Endothelial cell of umbilical vein (primary cell): ENCODE measurements around the gene RNF40. TPM values are rescaled to one million over a fixed set of nuclear protein-coding genes. Genes with fewer than 3 reads are reported as not detected.

Source experiments
- BruUV-seq: library from RNA; stranded (reverse); fragments of 400-500 nt; replicated peaks from 2 replicates; lab custom pipeline; 2021; lab: Mats Ljungman, UMichigan
- CTCF ChIA-PET: fragments of 300-600, 350-600 bp; sonication (Branson Sonifier 250); formaldehyde crosslinking; loops from one replicate; lab custom pipeline; 2021; ENCODE audit warnings: antibody characterized with exemption, inconsistent platforms; lab: Charles Lee
- POLR2A ChIA-PET: fragments of 300-600, 350-600 bp; sonication (Branson Sonifier 250); formaldehyde crosslinking; loops from one replicate; lab custom pipeline; 2021; ENCODE audit warnings: antibody characterized with exemption, inconsistent platforms; lab: Charles Lee
- DNase-seq: peaks from one replicate; pipeline ENCODE4 v3.0.0-alpha.2; 2011; ENCODE audit warnings: low read depth, low spot score
- FAIRE-seq: peaks from 2 replicates; lab custom pipeline; 2011; peaks lifted over from hg19 to GRCh38; lab: Jason Lieb, UNC
- H2AFZ ChIP-seq: 2 replicates; pipeline ENCODE4 v1.6.0; 2012; ENCODE audit warnings: low read depth, low read length, control low read depth, inconsistent platforms
- H3K27ac ChIP-seq: 2 replicates; pipeline ENCODE4 v1.5.1; 2011; ENCODE audit warnings: low read depth, mild to moderate bottlenecking, control low read depth, low read length, moderate library complexity; ENCODE audit not compliant: insufficient read depth
- H3K27me3 ChIP-seq, 2 experiments: 2 replicates each; pipeline versions ENCODE4 v1.6.0 to v1.6.1; 2011; ENCODE audit warnings: low read length in 2 of 2, mixed read lengths in 1 of 2; ENCODE audit not compliant: control insufficient read depth in 2 of 2, insufficient read depth in 2 of 2
- H3K36me3 ChIP-seq, 2 experiments: 2 replicates in 1 of 2; 3 replicates in 1 of 2; pipeline ENCODE4 v1.5.1; 2011; ENCODE audit warnings: low read length in 2 of 2, mild to moderate bottlenecking in 1 of 2, moderate library complexity in 1 of 2; ENCODE audit not compliant: control insufficient read depth in 2 of 2, insufficient read depth in 2 of 2; ENCODE audit errors: extremely low read depth in 1 of 2
- H3K4me1 ChIP-seq: 3 replicates; pipeline ENCODE4 v1.5.1; 2011; ENCODE audit warnings: mild to moderate bottlenecking, low read length; ENCODE audit not compliant: control insufficient read depth, insufficient read depth; ENCODE audit errors: extremely low read depth
- H3K4me2 ChIP-seq: 2 replicates; pipeline ENCODE4 v1.6.1; 2011; ENCODE audit warnings: low read length, control low read depth, mixed read lengths; ENCODE audit not compliant: insufficient read depth
- H3K4me3 ChIP-seq, 3 experiments: fragments of 200-600 bp in 1 of 3; sonication (generic), shearing (Covaris generic) in 1 of 3; replicated peaks in 1 of 3; 2 replicates each; pipeline ENCODE4 v1.5.1; 2011 to 2016; ENCODE audit warnings: control low read depth in 3 of 3, low read length in 3 of 3, mild to moderate bottlenecking in 2 of 3, inconsistent platforms in 1 of 3, low read depth in 1 of 3, moderate library complexity in 1 of 3; ENCODE audit not compliant: insufficient read depth in 1 of 3
- H3K79me2 ChIP-seq: 2 replicates; pipeline ENCODE4 v1.6.0; 2012; ENCODE audit warnings: low read length, inconsistent platforms; ENCODE audit not compliant: control insufficient read depth, insufficient read depth
- H3K9ac ChIP-seq: replicated peaks from 2 replicates; pipeline ENCODE3; 2011; ENCODE audit warnings: low read length, control low read depth; ENCODE audit not compliant: insufficient read depth; ENCODE audit errors: extremely low read depth
- H3K9me1 ChIP-seq: replicated peaks from 3 replicates; pipeline ENCODE4 v1.6.0; 2011; ENCODE audit warnings: mild to moderate bottlenecking, low read length; ENCODE audit not compliant: control insufficient read depth, insufficient read depth; ENCODE audit errors: extremely low read depth
- H3K9me3 ChIP-seq: replicated peaks from 2 replicates; pipeline ENCODE4 v1.5.1; 2012; ENCODE audit warnings: low read length, inconsistent platforms; ENCODE audit not compliant: control insufficient read depth, insufficient read depth
- H4K20me1 ChIP-seq: replicated peaks from 2 replicates; pipeline ENCODE3; 2011; ENCODE audit warnings: mild to moderate bottlenecking, low read length; ENCODE audit not compliant: control insufficient read depth, insufficient read depth; ENCODE audit errors: extremely low read depth
- FOS ChIP-seq: IDR thresholded peaks from 2 replicates; pipeline ENCODE4 v1.6.1; 2011; ENCODE audit warnings: mild to moderate bottlenecking, low read length, moderate library complexity, borderline replicate concordance; ENCODE audit not compliant: insufficient read depth
- GATA2 ChIP-seq: IDR thresholded peaks from 2 replicates; pipeline ENCODE4 v1.7.0; 2011; ENCODE audit warnings: low read depth, mild to moderate bottlenecking, moderate library complexity, mixed read lengths, low read length; ENCODE audit not compliant: insufficient read length, insufficient read depth
- MYC ChIP-seq: IDR thresholded peaks from one replicate; pipeline ENCODE4 v1.6.1; 2011; ENCODE audit warnings: mild to moderate bottlenecking, low read depth, low read length
- POLR2A ChIP-seq: IDR thresholded peaks from 2 replicates; pipeline ENCODE4 v1.6.1; 2012; ENCODE audit warnings: low read depth, mild to moderate bottlenecking, control low read depth, low read length
- POLR2AphosphoS5 ChIP-seq: IDR thresholded peaks from 2 replicates; pipeline ENCODE4 v1.6.1; 2012; ENCODE audit warnings: low read depth, mild to moderate bottlenecking, control low read depth, low read length, moderate library complexity; ENCODE audit not compliant: insufficient read depth
- dilution Hi-C: fragments of 300-500 bp; cut with MboI; formaldehyde crosslinking; loops from one replicate; pipeline ENCODE4 v1.15.0; 2019; ENCODE audit warnings: low sequenced_read_pairs; ENCODE audit not compliant: extremely low pct_ligation_motif_present
- intact Hi-C: fragments of 100-400 bp; cut with micrococcal nuclease; formaldehyde crosslinking; loops from one replicate; pipeline ENCODE4 v1.10.0; 2022
- polyA plus RNA-seq, 4 experiments: library from polyadenylated mRNA; depleted of rRNA in 3 of 4; stranded (reverse) in 3 of 4; unstranded in 1 of 4; fragments of >200 nt; gene quantifications; 2 replicates each; pipeline versions ENCODE4 v1.2.1 to v1.2.3, GENCODE V29; 2011 to 2012; ENCODE audit warnings: missing spikeins in 1 of 4
- total RNA-seq: library from RNA; stranded (reverse); gene quantifications from 2 replicates; pipeline ENCODE4 v1.2.3, GENCODE V29; 2021

The RNF40 gene
- total and polyA plus RNA-seq, 2 donors (not counting 3 experiments of a cell fraction or from before 2014, with no cell fraction given), result 60.5 to 102 TPM

DNA sequence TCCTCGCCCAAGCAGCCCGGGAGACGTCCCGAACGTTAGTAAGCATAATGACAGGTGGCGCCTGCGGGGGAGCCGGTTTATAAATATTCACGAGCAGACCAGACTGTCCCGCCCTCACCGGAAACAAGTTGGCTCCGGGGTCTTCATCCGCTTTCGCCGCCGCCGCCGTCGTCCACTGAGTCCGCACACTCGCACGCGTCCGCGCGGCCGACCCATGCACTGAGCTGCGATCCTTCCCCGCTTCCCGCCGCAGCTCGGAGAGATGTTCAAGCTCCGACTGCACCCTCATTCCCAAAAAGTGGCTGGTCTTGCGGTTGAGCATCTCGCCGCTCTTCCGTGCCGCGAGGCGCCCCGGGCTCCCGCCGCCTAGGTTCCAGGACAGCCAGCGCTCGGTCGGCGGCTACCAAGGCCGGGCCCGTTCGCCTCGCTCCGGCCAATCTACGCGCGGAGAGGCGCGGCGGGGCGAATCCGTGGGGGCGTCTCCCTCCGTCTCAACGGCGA, 645 bp upstream of the RNF40 start:
- Histone ChIP-seq H3K27ac (peak overlapping the region; percentile 30), H3K9ac (peak overlapping the region; percentile 3), H3K79me2 (peaks cover 22% of the 10 kb centered on the region), H3K27me3 (no peaks in the 10 kb centered on the region), H3K36me3 (peaks cover 11 to 31% of the 10 kb centered on the region in 2 experiments), H3K9me1 (no peaks in the 10 kb centered on the region), H3K4me3 (peak overlapping the region; percentile 2 to 75 (median 43)), H2AFZ (peak overlapping the region; percentile 58), H4K20me1 (no peaks in the 10 kb centered on the region), H3K4me1 (peaks cover 15% of the 10 kb centered on the region), H3K9me3 (no peaks in the 10 kb centered on the region), H3K4me2 (peak overlapping the region; percentile 67)
- DNase-seq (peak; percentile 41), FAIRE-seq (peak; percentile 73)
- no TSS peak for BruUV-seq
- POLR2A ChIA-PET, result no interaction called here
- intact Hi-C loops, result loop anchor here (5.0 kb wide), 1 partner anchor 161 kb away; the partner anchor contains the start of gene FBXL19
- dilution Hi-C loops, result no loop called here
- TF ChIP-seq POLR2AphosphoS5, result peak; percentile 38
- no peak for TF ChIP-seq MYC
- TF ChIP-seq POLR2A, result peak; percentile 19
- CTCF ChIA-PET, result interaction anchor here (1.0 kb wide), 1 partner anchor 9 kb away, joined by 3 read pairs; no protein-coding TSS in a partner anchor

DNA sequence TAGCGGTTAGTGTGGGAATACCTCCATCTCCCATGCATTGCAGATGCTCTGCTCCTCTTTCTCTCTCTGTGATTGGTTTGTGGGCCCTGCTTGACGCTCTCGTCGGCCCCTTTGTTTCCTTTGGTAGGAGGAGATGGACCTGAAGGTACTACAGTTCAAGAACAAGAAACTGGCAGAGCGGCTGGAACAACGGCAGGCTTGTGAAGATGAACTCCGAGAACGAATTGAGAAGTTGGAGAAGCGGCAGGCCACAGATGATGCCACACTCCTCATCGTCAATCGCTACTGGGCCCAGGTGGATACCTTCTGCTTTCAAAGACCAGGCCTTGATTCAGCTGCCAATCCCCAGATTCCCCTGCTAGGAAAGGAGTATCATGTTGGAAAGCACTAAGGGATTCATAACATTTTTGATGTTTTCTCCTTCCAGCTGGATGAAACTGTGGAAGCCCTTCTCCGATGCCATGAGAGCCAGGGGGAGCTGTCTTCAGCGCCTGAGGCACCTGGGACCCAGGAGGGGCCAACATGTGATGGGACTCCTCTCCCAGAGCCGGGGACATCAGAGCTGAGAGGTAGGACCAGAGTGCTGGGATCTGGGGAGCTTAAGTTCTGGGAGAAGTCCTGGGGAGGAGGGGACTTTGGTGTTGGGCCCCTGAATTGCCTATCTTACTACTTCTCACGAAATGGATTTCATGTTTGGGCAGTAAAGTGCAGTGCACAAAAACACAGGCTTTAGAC, 1.0 kb downstream of the RNF40 start:
- Histone ChIP-seq H3K4me1 (peaks cover 15% of the 10 kb centered on the region), H3K36me3 (peaks cover 15 to 36% of the 10 kb centered on the region in 2 experiments), H3K4me2 (peak overlapping the region; percentile 90), H3K27me3 (no peaks in the 10 kb centered on the region), H2AFZ (no peak overlapping the region), H4K20me1 (no peaks in the 10 kb centered on the region), H3K9ac (peak overlapping the region; percentile 78), H3K9me1 (no peaks in the 10 kb centered on the region), H3K9me3 (no peaks in the 10 kb centered on the region), H3K79me2 (peaks cover 22% of the 10 kb centered on the region), H3K27ac (peak overlapping the region; percentile 47), H3K4me3 (peak overlapping the region; percentile 19 to 87 (median 75))
- CTCF ChIA-PET, result interaction anchor here (0.8 kb wide), 1 partner anchor 8 kb away, joined by 3 read pairs; no protein-coding TSS in a partner anchor
- TF ChIP-seq GATA2 (no peak), FOS (no peak)
- dilution Hi-C loops, result no loop called here
- DNase-seq (peak; percentile 11), FAIRE-seq (no peak)
- BruUV-seq, result no TSS peak
- POLR2A ChIA-PET, result no interaction called here
- intact Hi-C loops, result loop anchor here (1.0 to 5.0 kb wide), 4 partner anchors 13 to 159 kb away; partner anchors contain the start of genes FBXL19 and PHKG2
